Endothelial cell (in vitro differentiated cells): ENCODE data around the gene ERICH2. TPM values are rescaled to one million over a fixed set of nuclear protein-coding genes. Genes with fewer than 3 reads are reported as not detected.

Source experiments
- DNase-seq: peaks from one replicate; pipeline ENCODE4 v3.0.0; 2021; ENCODE audit warnings: low spot score
- H3K27ac Mint-ChIP-seq: one replicate; pipeline ENCODE4 v1.8.0; 2021; ENCODE audit warnings: mixed read lengths, inconsistent platforms; ENCODE audit not compliant: unreplicated experiment
- H3K27me3 Mint-ChIP-seq: one replicate; pipeline ENCODE4 v1.8.0; 2021; ENCODE audit warnings: mild to moderate bottlenecking, moderate library complexity, mixed read lengths, inconsistent platforms; ENCODE audit not compliant: unreplicated experiment
- H3K36me3 Mint-ChIP-seq: one replicate; pipeline ENCODE4 v1.8.0; 2021; ENCODE audit warnings: mild to moderate bottlenecking, low read depth, mixed read lengths, inconsistent platforms; ENCODE audit not compliant: unreplicated experiment
- H3K4me1 Mint-ChIP-seq: one replicate; pipeline ENCODE4 v1.8.0; 2021; ENCODE audit warnings: mild to moderate bottlenecking, mixed read lengths, inconsistent platforms; ENCODE audit not compliant: unreplicated experiment
- H3K4me3 Mint-ChIP-seq: one replicate; pipeline ENCODE4 v1.8.0; 2021; ENCODE audit warnings: mild to moderate bottlenecking, mixed read lengths, inconsistent platforms; ENCODE audit not compliant: unreplicated experiment
- H3K9me3 Mint-ChIP-seq: one replicate; pipeline ENCODE4 v1.8.0; 2021; ENCODE audit warnings: mixed read lengths, inconsistent platforms; ENCODE audit not compliant: unreplicated experiment
- CTCF ChIP-seq: fragments of 200-600 bp; sonication (generic); IDR thresholded peaks from one replicate; pipeline ENCODE4 v1.5.0; 2021; ENCODE audit warnings: antibody characterized with exemption; ENCODE audit not compliant: unreplicated experiment
- total RNA-seq: library from RNA; stranded (reverse); fragmentation: NEBNext Ultra II Directional; extraction: Animal tissue kit (Norgen Biotek cat#: 25700); gene quantifications from one replicate; pipeline ENCODE4 v1.2.1, GENCODE V29; 2021; ENCODE audit not compliant: unreplicated experiment

The ERICH2 gene
- total RNA-seq, 1 donor from 2014 or later, result 1.6 TPM

- H3K9me3 Mint-ChIP-seq, result no peaks in the 10 kb centered on the region
- no peak for TF ChIP-seq CTCF
- peak overlapping the region; percentile 94 for H3K4me3 Mint-ChIP-seq
- peaks cover 15% of the 10 kb centered on the region for H3K4me1 Mint-ChIP-seq
- peak; percentile 79 for DNase-seq
- H3K27me3 Mint-ChIP-seq, result peaks cover 4% of the 10 kb centered on the region
- H3K27ac Mint-ChIP-seq, result peak overlapping the region; percentile 89
- no peaks in the 10 kb centered on the region for H3K36me3 Mint-ChIP-seq
These were observed 635 bp downstream of the ERICH2 start for GRCh38 chr2:170770606-170771420.

- peak overlapping the region; percentile 62 for H3K27ac Mint-ChIP-seq
- DNase-seq, result no peak
These were observed 1.3 kb downstream of the ERICH2 start for GRCh38 chr2:170771421-170771937.

GRCh38 chr2:170772295-170772694 is 2.1 kb downstream of the ERICH2 start:
- H3K4me3 Mint-ChIP-seq, result peak overlapping the region; percentile 66
- H3K27me3 Mint-ChIP-seq, result peaks cover 4% of the 10 kb centered on the region
- peaks cover 6% of the 10 kb centered on the region for H3K4me1 Mint-ChIP-seq
- no peak overlapping the region for H3K27ac Mint-ChIP-seq
- H3K9me3 Mint-ChIP-seq, result no peaks in the 10 kb centered on the region
- TF ChIP-seq CTCF, result no peak
- no peak for DNase-seq
- H3K36me3 Mint-ChIP-seq, result no peaks in the 10 kb centered on the region

More at GRCh38 chr2:170771421-170771937, 1.3 kb downstream of the ERICH2 start:
- TF ChIP-seq CTCF, result no peak
- H3K4me3 Mint-ChIP-seq, result peak overlapping the region; percentile 94
- no peaks in the 10 kb centered on the region for H3K36me3 Mint-ChIP-seq
- H3K4me1 Mint-ChIP-seq, result peaks cover 10% of the 10 kb centered on the region
- H3K27me3 Mint-ChIP-seq, result peaks cover 4% of the 10 kb centered on the region
- H3K9me3 Mint-ChIP-seq, result no peaks in the 10 kb centered on the region

DNA sequence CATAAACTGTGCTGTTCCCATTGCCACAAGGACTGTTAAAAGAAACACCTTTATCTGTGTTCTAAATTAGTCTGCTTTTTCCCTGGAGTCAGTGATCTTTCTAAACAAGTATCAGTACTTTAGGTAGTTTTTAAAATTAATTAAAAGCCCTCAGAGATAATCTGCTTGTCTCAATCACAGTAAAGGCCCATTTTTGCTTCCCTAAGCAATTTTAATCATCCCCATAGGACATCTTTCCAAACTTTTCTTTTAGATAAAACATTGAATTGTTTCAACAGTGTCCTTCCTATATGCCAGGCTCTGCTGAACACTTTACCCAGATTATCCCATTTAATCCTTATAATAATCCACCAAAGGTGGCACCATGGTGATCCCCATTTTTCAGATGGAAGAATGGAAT is 3.9 kb downstream of the ERICH2 start:
- no peaks in the 10 kb centered on the region for H3K9me3 Mint-ChIP-seq
- no peak overlapping the region for H3K27ac Mint-ChIP-seq
- H3K4me3 Mint-ChIP-seq, result no peak overlapping the region
- peaks cover 4% of the 10 kb centered on the region for H3K27me3 Mint-ChIP-seq
- no peak for TF ChIP-seq CTCF
- no peak for DNase-seq
- peaks cover 6% of the 10 kb centered on the region for H3K4me1 Mint-ChIP-seq
- no peaks in the 10 kb centered on the region for H3K36me3 Mint-ChIP-seq

DNA sequence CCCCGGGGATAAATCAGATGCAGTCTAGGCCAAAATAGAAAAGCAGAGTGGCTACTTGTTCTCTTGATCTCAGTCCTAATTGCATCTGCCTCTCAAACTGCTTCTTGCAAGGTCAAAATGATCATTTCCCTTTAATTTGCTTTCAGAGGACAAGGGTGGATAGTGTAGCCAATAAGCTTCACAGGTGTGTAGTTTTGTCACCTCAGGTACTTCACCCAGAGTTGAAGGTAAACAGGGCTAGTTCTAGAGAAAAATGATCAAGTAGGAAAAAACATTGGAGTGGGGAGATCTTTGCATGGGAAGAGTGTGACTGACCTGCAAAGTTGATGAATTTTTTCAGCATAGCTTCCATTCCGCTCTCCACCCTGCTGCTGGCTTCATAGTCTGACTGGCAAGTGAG is 8.7 kb downstream of the ERICH2 start:
- no peak for DNase-seq
- no peaks in the 10 kb centered on the region for H3K9me3 Mint-ChIP-seq
- H3K27ac Mint-ChIP-seq, result no peak overlapping the region
- H3K4me1 Mint-ChIP-seq, result no peaks in the 10 kb centered on the region
- no peak for TF ChIP-seq CTCF
- H3K27me3 Mint-ChIP-seq, result no peaks in the 10 kb centered on the region
- H3K36me3 Mint-ChIP-seq, result no peaks in the 10 kb centered on the region
- no peak overlapping the region for H3K4me3 Mint-ChIP-seq
